ENCODE measurements around the gene MITF.

DNA sequence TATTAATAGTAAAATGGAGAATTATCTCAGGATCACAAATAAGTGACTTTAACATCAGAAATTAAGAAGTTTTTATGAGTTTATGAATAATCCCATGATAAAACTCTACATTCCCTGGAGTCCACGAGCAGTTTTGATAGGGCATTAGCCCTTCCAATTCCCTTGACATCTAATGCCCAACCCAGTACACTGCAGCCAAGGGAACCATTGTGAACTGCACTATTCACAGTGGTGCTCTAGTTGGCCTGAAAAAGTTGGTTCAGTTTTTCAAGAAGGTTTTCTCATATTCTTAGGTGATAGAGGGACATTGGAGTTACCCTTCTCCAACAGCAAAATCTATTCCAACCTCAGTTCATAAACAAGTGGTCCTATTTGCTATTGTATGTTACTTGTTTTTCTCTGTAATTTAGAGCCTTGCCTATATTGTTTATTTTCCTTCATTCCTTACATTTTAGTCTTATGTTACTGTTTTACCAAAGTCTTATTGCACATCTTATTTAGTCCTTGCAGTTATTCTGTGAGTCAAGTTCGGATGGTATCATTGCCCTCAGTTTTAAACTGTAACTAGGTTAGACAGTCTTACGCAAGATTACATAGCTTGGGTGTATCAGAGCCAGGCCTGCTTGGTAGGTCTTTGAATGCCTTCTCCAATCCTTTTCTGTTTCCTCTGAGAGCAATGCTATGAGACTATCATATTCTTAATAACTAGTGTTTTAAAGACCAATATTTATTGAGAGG is 202.3 kb downstream of the MITF start:
- TF ChIP-seq, protein P1, sequence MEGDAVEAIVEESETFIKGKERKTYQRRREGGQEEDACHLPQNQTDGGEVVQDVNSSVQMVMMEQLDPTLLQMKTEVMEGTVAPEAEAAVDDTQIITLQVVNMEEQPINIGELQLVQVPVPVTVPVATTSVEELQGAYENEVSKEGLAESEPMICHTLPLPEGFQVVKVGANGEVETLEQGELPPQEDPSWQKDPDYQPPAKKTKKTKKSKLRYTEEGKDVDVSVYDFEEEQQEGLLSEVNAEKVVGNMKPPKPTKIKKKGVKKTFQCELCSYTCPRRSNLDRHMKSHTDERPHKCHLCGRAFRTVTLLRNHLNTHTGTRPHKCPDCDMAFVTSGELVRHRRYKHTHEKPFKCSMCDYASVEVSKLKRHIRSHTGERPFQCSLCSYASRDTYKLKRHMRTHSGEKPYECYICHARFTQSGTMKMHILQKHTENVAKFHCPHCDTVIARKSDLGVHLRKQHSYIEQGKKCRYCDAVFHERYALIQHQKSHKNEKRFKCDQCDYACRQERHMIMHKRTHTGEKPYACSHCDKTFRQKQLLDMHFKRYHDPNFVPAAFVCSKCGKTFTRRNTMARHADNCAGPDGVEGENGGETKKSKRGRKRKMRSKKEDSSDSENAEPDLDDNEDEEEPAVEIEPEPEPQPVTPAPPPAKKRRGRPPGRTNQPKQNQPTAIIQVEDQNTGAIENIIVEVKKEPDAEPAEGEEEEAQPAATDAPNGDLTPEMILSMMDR (IDR thresholded peaks at IDR 0.05), result no peak
- TF ChIP-seq POLR2A (IDR thresholded peaks at IDR 0.05), result no peak

Data from esophagus squamous epithelium (tissue), 4 donors.